Measurements from ENCODE around the gene ENPP5.

Gene ENPP5

GRCh38 chr6:46170357-46171289 lies at the start of gene ENPP5:
Gene ENPP5, minus strand, starts transcription at chr6:46170980. Its CDS starts 2,718 bp downstream, at chr6:46168262.
- DNase-seq (peak; percentile 65 to 66), ATAC-seq (peak; percentile 91)
- Mint-ChIP-seq H3K4me1 (peaks cover 21% of the 10 kb centered on the region), H3K9me3 (no peaks in the 10 kb centered on the region), H3K4me3 (peak within 1 kb of the TSS; percentile 83 to 91), H3K27me3 (peaks cover 15% of the 10 kb centered on the region), H3K27ac (peak within 1 kb of the TSS; percentile 78 to 85)

- no peaks in the 10 kb centered on the region for H3K27me3 Mint-ChIP-seq
- DNase-seq (no peak), ATAC-seq (no peak)
- H3K27ac Mint-ChIP-seq = no peak overlapping the region
- no peak overlapping the region for H3K4me3 Mint-ChIP-seq
- peaks cover 11% of the 10 kb centered on the region for H3K4me1 Mint-ChIP-seq
- H3K9me3 Mint-ChIP-seq = no peaks in the 10 kb centered on the region
These were observed 48.9 kb upstream of the ENPP5 start for GRCh38 chr6:46219661-46220060.

- ATAC-seq (no peak), DNase-seq (no peak)
- Mint-ChIP-seq H3K4me1 (peaks cover 11% of the 10 kb centered on the region), H3K9me3 (no peaks in the 10 kb centered on the region), H3K27me3 (no peaks in the 10 kb centered on the region), H3K4me3 (no peak overlapping the region), H3K27ac (no peak overlapping the region)
These were observed 47.7 kb upstream of the ENPP5 start for GRCh38 chr6:46218457-46218856.

GRCh38 chr6:46217671-46218131 lies 46.9 kb upstream of the ENPP5 start:
- ATAC-seq = peak; percentile 61
- no peak overlapping the region for H3K27ac Mint-ChIP-seq
- H3K4me3 Mint-ChIP-seq = no peak overlapping the region
- peaks cover 11% of the 10 kb centered on the region for H3K4me1 Mint-ChIP-seq
- no peaks in the 10 kb centered on the region for H3K27me3 Mint-ChIP-seq
- peak in 1 of 2 donors; percentile 19 for DNase-seq
- H3K9me3 Mint-ChIP-seq = no peaks in the 10 kb centered on the region

- no peaks in the 10 kb centered on the region for H3K27me3 Mint-ChIP-seq
- DNase-seq (no peak), ATAC-seq (no peak)
- H3K4me1 Mint-ChIP-seq = peaks cover 11% of the 10 kb centered on the region
- no peak overlapping the region for H3K27ac Mint-ChIP-seq
- no peaks in the 10 kb centered on the region for H3K9me3 Mint-ChIP-seq
- no peak overlapping the region for H3K4me3 Mint-ChIP-seq
These were observed 46.1 kb upstream of the ENPP5 start for GRCh38 chr6:46216879-46217278.

GRCh38 chr6:46215777-46216176 lies 45.0 kb upstream of the ENPP5 start:
- ATAC-seq = no peak
- Mint-ChIP-seq H3K27me3 (no peaks in the 10 kb centered on the region), H3K9me3 (peaks cover 0 to 5% of the 10 kb centered on the region in 2 donors), H3K4me3 (no peak overlapping the region), H3K4me1 (peaks cover 8% of the 10 kb centered on the region), H3K27ac (no peak overlapping the region)
- DNase-seq = no peak

- Mint-ChIP-seq H3K27ac (no peak overlapping the region), H3K4me1 (peaks cover 3% of the 10 kb centered on the region), H3K9me3 (peaks cover 0 to 5% of the 10 kb centered on the region in 2 donors), H3K4me3 (no peak overlapping the region), H3K27me3 (no peaks in the 10 kb centered on the region)
- no peak for DNase-seq
- ATAC-seq = no peak
These were observed 44.4 kb upstream of the ENPP5 start for GRCh38 chr6:46215213-46215612.

GRCh38 chr6:46211917-46212316 lies 41.1 kb upstream of the ENPP5 start:
- H3K4me1 Mint-ChIP-seq = no peaks in the 10 kb centered on the region
- no peak overlapping the region for H3K27ac Mint-ChIP-seq
- peaks cover 14% of the 10 kb centered on the region for H3K27me3 Mint-ChIP-seq
- ATAC-seq (no peak), DNase-seq (no peak)
- no peak overlapping the region for H3K4me3 Mint-ChIP-seq
- H3K9me3 Mint-ChIP-seq = peaks cover 0 to 5% of the 10 kb centered on the region in 2 donors

GRCh38 chr6:46210294-46210693 lies 39.5 kb upstream of the ENPP5 start:
- Mint-ChIP-seq H3K27ac (no peak overlapping the region), H3K4me3 (no peak overlapping the region), H3K27me3 (peaks cover 18% of the 10 kb centered on the region), H3K4me1 (no peaks in the 10 kb centered on the region), H3K9me3 (peaks cover 0 to 5% of the 10 kb centered on the region in 2 donors)
- ATAC-seq = peak; percentile 28
- no peak for DNase-seq

GRCh38 chr6:46208303-46208702 lies 37.5 kb upstream of the ENPP5 start:
- DNase-seq (no peak), ATAC-seq (no peak)
- Mint-ChIP-seq H3K4me3 (no peak overlapping the region), H3K27ac (no peak overlapping the region), H3K9me3 (peaks cover 0 to 5% of the 10 kb centered on the region in 2 donors), H3K27me3 (peaks cover 24% of the 10 kb centered on the region), H3K4me1 (no peaks in the 10 kb centered on the region)

GRCh38 chr6:46207174-46207573 lies 36.4 kb upstream of the ENPP5 start:
- no peak overlapping the region for H3K4me3 Mint-ChIP-seq
- peaks cover 0 to 5% of the 10 kb centered on the region in 2 donors for H3K9me3 Mint-ChIP-seq
- H3K27me3 Mint-ChIP-seq = peaks cover 24% of the 10 kb centered on the region
- no peaks in the 10 kb centered on the region for H3K4me1 Mint-ChIP-seq
- DNase-seq (no peak), ATAC-seq (no peak)
- H3K27ac Mint-ChIP-seq = no peak overlapping the region

- no peaks in the 10 kb centered on the region for H3K4me1 Mint-ChIP-seq
- no peaks in the 10 kb centered on the region for H3K9me3 Mint-ChIP-seq
- H3K4me3 Mint-ChIP-seq = no peak overlapping the region
These were observed 34.3 kb upstream of the ENPP5 start for GRCh38 chr6:46204880-46205650.

GRCh38 chr6:46203391-46204177 lies 32.8 kb upstream of the ENPP5 start:
- no peak for ATAC-seq
- no peaks in the 10 kb centered on the region for H3K4me1 Mint-ChIP-seq
- no peaks in the 10 kb centered on the region for H3K9me3 Mint-ChIP-seq
- no peak overlapping the region for H3K27ac Mint-ChIP-seq
- peaks cover 10% of the 10 kb centered on the region for H3K27me3 Mint-ChIP-seq
- no peak for DNase-seq
- no peak overlapping the region for H3K4me3 Mint-ChIP-seq

More at GRCh38 chr6:46204880-46205650, 34.3 kb upstream of the ENPP5 start:
- Mint-ChIP-seq H3K27ac (no peak overlapping the region), H3K27me3 (peaks cover 24% of the 10 kb centered on the region)
- DNase-seq (no peak), ATAC-seq (no peak)

GRCh38 chr6:46201702-46202101 lies 30.9 kb upstream of the ENPP5 start:
- ATAC-seq = no peak
- no peak for DNase-seq
- H3K27ac Mint-ChIP-seq = no peak overlapping the region
- H3K4me1 Mint-ChIP-seq = no peaks in the 10 kb centered on the region
- H3K9me3 Mint-ChIP-seq = no peaks in the 10 kb centered on the region
- no peak overlapping the region for H3K4me3 Mint-ChIP-seq
- peaks cover 10% of the 10 kb centered on the region for H3K27me3 Mint-ChIP-seq

- DNase-seq = no peak
- ATAC-seq = no peak
- H3K27me3 Mint-ChIP-seq = no peaks in the 10 kb centered on the region
These were observed 28.6 kb upstream of the ENPP5 start for GRCh38 chr6:46199387-46199786.

More at GRCh38 chr6:46199387-46199786, 28.6 kb upstream of the ENPP5 start:
- Mint-ChIP-seq H3K4me1 (no peaks in the 10 kb centered on the region), H3K4me3 (no peak overlapping the region), H3K9me3 (no peaks in the 10 kb centered on the region), H3K27ac (no peak overlapping the region)

All from stimulated activated naive CD8-positive, alpha-beta T cell treated with anti-CD3 and anti-CD28 coated beads, Interleukin-15, amount 100 ng/mL, for 72 hours (primary cell).